Measurements from ENCODE around the gene VSTM1. TPM values are rescaled to one million over a fixed set of nuclear protein-coding genes. Genes with fewer than 3 reads are reported as not detected.

The VSTM1 gene
- total and polyA plus RNA-seq, 2 of the 8 experiments (the other 6 are each of a cell fraction or from before 2014, with no cell fraction given): 0.12 to 0.65 TPM

DNA sequence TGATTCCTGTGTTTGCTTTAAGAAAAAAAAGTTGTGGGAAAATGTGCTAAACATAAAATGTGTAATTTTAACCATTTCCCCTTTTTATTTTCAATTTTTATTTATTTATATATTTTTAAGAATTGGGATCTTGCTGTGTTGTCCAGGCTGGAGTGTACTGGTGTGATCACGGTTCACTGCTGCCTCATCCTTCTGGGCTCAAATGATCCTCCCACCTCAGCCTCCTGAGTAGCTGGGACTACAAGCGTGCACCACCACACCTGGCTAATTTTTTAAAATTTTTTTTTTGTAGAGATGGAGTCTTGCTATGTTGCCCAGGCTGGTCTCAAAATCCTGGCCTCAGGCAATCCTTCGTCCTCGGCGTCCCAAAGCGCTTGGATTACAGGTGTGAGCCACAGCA, 53.2 kb downstream of the VSTM1 start:
- Histone ChIP-seq H2BK15ac (ENCODE audit: low read length) (peak overlapping the region; percentile 98), H3K4ac (replicated peaks; ENCODE audit: insufficient read length, low read depth, low read length) (no peak overlapping the region), H2AK5ac (ENCODE audit: low read depth, low read length) (no peak overlapping the region), H3K4me3 (ENCODE audit: extremely low read depth in 1 of 4, insufficient read depth in 2 of 4, low read depth in 3 of 4, low read length in 4 of 4) (no peak overlapping the region), H3K9ac (replicated peaks in 1 of 4; ENCODE audit: extremely low read depth in 1 of 4, low read depth in 3 of 4, low read length in 3 of 4) (no peak overlapping the region), H3K56ac (replicated peaks; ENCODE audit: insufficient read length, low read depth, low read length) (no peak overlapping the region), H2BK120ac (replicated peaks; ENCODE audit: low read depth, low read length) (no peak overlapping the region), H4K20me1 (replicated peaks in 1 of 2; ENCODE audit: control insufficient read depth in 1 of 2, insufficient read depth in 2 of 2, low read length in 2 of 2) (no peaks in the 10 kb centered on the region), H2BK5ac (ENCODE audit: low read depth, low read length) (no peak overlapping the region), H3K27me3 (replicated peaks in 1 of 4; ENCODE audit: control insufficient read depth in 3 of 4, extremely low read depth in 1 of 4, insufficient read depth in 3 of 4, low read length in 3 of 4) (no peaks in the 10 kb centered on the region), H3K23ac (ENCODE audit: insufficient read length) (no peak overlapping the region), H3K4me2 (ENCODE audit: insufficient read depth in 1 of 2, low read depth in 2 of 2, low read length in 2 of 2) (no peak overlapping the region), H2BK20ac (ENCODE audit: low read length) (no peak overlapping the region), H4K8ac (ENCODE audit: extremely low read depth, insufficient read depth, low read length) (no peak overlapping the region), H2BK12ac (ENCODE audit: low read depth, low read length) (no peak overlapping the region), H3K14ac (ENCODE audit: insufficient read length) (no peak overlapping the region), H3K18ac (ENCODE audit: extremely low read depth, low read length) (no peak overlapping the region), H2AFZ (ENCODE audit: low read length) (no peak overlapping the region), H3K79me2 (ENCODE audit: control insufficient read depth in 1 of 2, insufficient read depth in 2 of 2, low read length in 2 of 2) (no peaks in the 10 kb centered on the region), H3K9me3 (ENCODE audit: insufficient read depth in 2 of 2, low read depth in 1 of 2, low read length in 1 of 2) (no peaks in the 10 kb centered on the region), H4K91ac (replicated peaks; ENCODE audit: insufficient read length, low read length) (no peak overlapping the region), H3K27ac (ENCODE audit: low read depth, low read length) (no peak overlapping the region), H4K5ac (ENCODE audit: insufficient read length, low read depth, low read length) (no peak overlapping the region), H3K79me1 (ENCODE audit: low read depth, low read length) (no peaks in the 10 kb centered on the region), H3K23me2 (ENCODE audit: low read depth, low read length) (no peaks in the 10 kb centered on the region), H3K4me1 (replicated peaks in 1 of 4; ENCODE audit: control insufficient read depth in 3 of 4, insufficient read depth in 4 of 4, low read length in 3 of 4) (peaks cover 0 to 9% (median 5%) of the 10 kb centered on the region in 4 experiments; a peak in 4 of 7 replicates), H3K36me3 (ENCODE audit: control insufficient read depth in 2 of 4, insufficient read depth in 4 of 4, low read length in 3 of 4) (no peaks in the 10 kb centered on the region)
- FAIRE-seq (no peak), DNase-seq (ENCODE audit: low read depth in 1 of 2, low spot score in 2 of 2) (no peak)
- ChIA-PET POLR2A (ENCODE audit: partially characterized antibody) (interaction anchor here (0.7 to 1.3 kb wide), 3 partner anchors 17 to 223 kb away, joined by 3 to 6 read pairs (median 3); no protein-coding TSS in a partner anchor), CTCF (ENCODE audit: partially characterized antibody) (interaction anchor here (1.0 to 1.3 kb wide), 2 partner anchors 13 to 44 kb away, joined by 4 to 5 read pairs; no protein-coding TSS in a partner anchor)
- TF ChIP-seq NANOG (IDR thresholded peaks at IDR 0.05; ENCODE audit: insufficient read depth, low read depth, low read length, poor library complexity, severe bottlenecking) (no peak), SIN3A (conservative IDR thresholded peaks at IDR 0.05 in 1 of 2, IDR thresholded peaks at IDR 0.05 in 1 of 2; ENCODE audit: low read depth in 1 of 2, low read length in 2 of 2) (no peak), CHD2 (IDR thresholded peaks at IDR 0.05; ENCODE audit: low read length) (no peak), POLR2AphosphoS5 (IDR thresholded peaks at IDR 0.05; ENCODE audit: low read depth, low read length) (no peak), CTCF (IDR thresholded peaks at IDR 0.05; ENCODE audit: control extremely low read depth in 1 of 3, insufficient read depth in 1 of 3, low read depth in 1 of 3, low read length in 3 of 3) (no peak), SP4 (IDR thresholded peaks at IDR 0.05; ENCODE audit: low read length) (no peak)
- WGBS, 2 experiments (ENCODE audit: extremely low coverage in 1 of 2, insufficient coverage in 1 of 2, insufficient read length in 1 of 2, insufficient replicate concordance in 2 of 2, low coverage in 1 of 2, low lambda C conversion rate in 2 of 2, missing lambda C conversion rate in 1 of 2): 98% methylated on average over 6 of the region's 6 CpGs; no CpG with 5 or more reads in 1 of the 2 experiments
